ENCODE data around the gene SMAD4.

GRCh38 chr18:51110073-51110797 lies 80.2 kb downstream of the SMAD4 start:
- TF ChIP-seq CTCF (IDR thresholded peaks at IDR 0.05; ENCODE audit: poor library complexity) (peak; percentile 93), EZH2phosphoT487 (IDR thresholded peaks at IDR 0.05; ENCODE audit: low read depth, severe bottlenecking, unreplicated experiment) (no peak), EZH2 (IDR thresholded peaks at IDR 0.05; ENCODE audit: borderline replicate concordance) (no peak)

All from hepatocyte (in vitro differentiated cells).